GM12878 (cell line): ENCODE data around the gene SCN4A. TPM values are rescaled to one million over a fixed set of nuclear protein-coding genes. Genes with fewer than 3 reads are reported as not detected.

Experiments used
- BCL11A ChIP-seq: IDR thresholded peaks from 2 replicates; pipeline ENCODE4 v1.6.1; 2011; ENCODE audit warnings: low read depth, low read length
- CREB1 ChIP-seq: IDR thresholded peaks from 2 replicates; pipeline ENCODE4 v1.6.1; 2012; ENCODE audit warnings: low read depth, mild to moderate bottlenecking, inconsistent platforms
- EZH2 ChIP-seq: IDR thresholded peaks from 2 replicates; pipeline ENCODE4 v1.6.1; 2012; ENCODE audit warnings: low read depth, mild to moderate bottlenecking, control low read depth, inconsistent platforms, low read length, borderline replicate concordance; ENCODE audit not compliant: control insufficient read depth
- FOXM1 ChIP-seq: IDR thresholded peaks from 2 replicates; pipeline ENCODE4 v1.6.1; 2012; ENCODE audit warnings: low read depth, mild to moderate bottlenecking, inconsistent platforms, low read length, moderate library complexity
- IKZF2 ChIP-seq, 2 experiments: fragments of 450-650 bp; IDR thresholded peaks; 2 replicates each; pipeline ENCODE4 v1.6.1; 2017; ENCODE audit warnings: mild to moderate bottlenecking in 2 of 2, moderate library complexity in 2 of 2
- JUND ChIP-seq: IDR thresholded peaks from 2 replicates; pipeline ENCODE4 v1.6.1; 2012; ENCODE audit warnings: low read depth, mild to moderate bottlenecking, low read length, improper control_type of control experiment, moderate library complexity
- KAT2A ChIP-seq: conservative IDR thresholded peaks from 2 replicates; pipeline ENCODE4 v1.6.1; 2011; ENCODE audit warnings: low read depth, low read length; ENCODE audit not compliant: control insufficient read depth
- MEF2A ChIP-seq: IDR thresholded peaks from 2 replicates; pipeline ENCODE4 v1.6.1; 2011; ENCODE audit warnings: low read depth, mild to moderate bottlenecking, low read length, moderate library complexity; ENCODE audit not compliant: insufficient read depth
- MYB ChIP-seq: fragments of 150-350 bp; IDR thresholded peaks from 2 replicates; pipeline ENCODE4 v1.6.1; 2014; ENCODE audit warnings: mild to moderate bottlenecking, low read depth, low read length, borderline replicate concordance
- NBN ChIP-seq: fragments of 450-650 bp; IDR thresholded peaks from 2 replicates; pipeline ENCODE4 v1.6.1; 2016
- NR2C2 ChIP-seq: IDR thresholded peaks from 2 replicates; pipeline ENCODE4 v1.6.1; 2011; ENCODE audit warnings: borderline replicate concordance, low read depth; ENCODE audit not compliant: control insufficient read depth, insufficient read length
- SMARCA5 ChIP-seq: fragments of 450-650 bp; IDR thresholded peaks from 2 replicates; pipeline ENCODE4 v1.6.1; 2017; ENCODE audit warnings: mild to moderate bottlenecking
- SPI1 ChIP-seq: IDR thresholded peaks from 2 replicates; pipeline ENCODE4 v1.6.1; 2011; ENCODE audit warnings: low read depth, mild to moderate bottlenecking, low read length, moderate library complexity, borderline replicate concordance; ENCODE audit not compliant: insufficient read depth
- SUPT20H ChIP-seq: IDR thresholded peaks from 2 replicates; pipeline ENCODE4 v1.6.1; 2011; ENCODE audit warnings: low read depth, mild to moderate bottlenecking, low read length, moderate library complexity, borderline replicate concordance; ENCODE audit not compliant: control insufficient read depth
- ZNF622 ChIP-seq: fragments of 450-650 bp; IDR thresholded peaks from 2 replicates; pipeline ENCODE4 v1.6.1; 2017; ENCODE audit warnings: mild to moderate bottlenecking, inconsistent platforms
- polyA plus RNA-seq, 11 experiments: library from polyadenylated mRNA; depleted of rRNA in 4 of 11; unstranded in 6 of 11; stranded (reverse) in 5 of 11; fragments of >200 nt; fragmentation: Nextera tagmentation in 4 of 11; fragmentation: Illumina TruSeq in 1 of 11; extraction: Ambion mirVana in 4 of 11; extraction: Trizol in 1 of 11; gene quantifications; 1 replicate in 1 of 11; 2 replicates in 10 of 11; pipeline versions ENCODE4 v1.2.1 to v1.2.3, GENCODE V29; 2011 to 2016; ENCODE audit warnings: inconsistent platforms in 2 of 11, missing spikeins in 2 of 11, low read depth in 1 of 11
- total RNA-seq, 4 experiments: library from RNA; depleted of rRNA in 3 of 4; stranded (reverse); fragments of >200 nt in 3 of 4; fragmentation: Illumina TruSeq in 1 of 4; extraction: Trizol in 1 of 4; gene quantifications; 2 replicates each; pipeline versions ENCODE4 v1.2.1 to v1.2.3, GENCODE V29; 2013 to 2021
- TF ChIP-seq, protein P1 (sequence below): fragments of 450-650 bp; conservative IDR thresholded peaks from 2 replicates; pipeline ENCODE4 v1.6.1; 2017; ENCODE audit warnings: mild to moderate bottlenecking, moderate library complexity
- TF ChIP-seq, protein P2 (sequence below): fragments of 450-650 bp; IDR thresholded peaks from 2 replicates; pipeline ENCODE4 v1.6.1; 2017; ENCODE audit warnings: mild to moderate bottlenecking, low read depth, inconsistent platforms; ENCODE audit not compliant: poor library complexity, severe bottlenecking
- TF ChIP-seq, protein P3 (sequence below): fragments of 150-350 bp; IDR thresholded peaks from 2 replicates; pipeline ENCODE4 v1.6.1; 2016; ENCODE audit warnings: low read depth, low read length
- TF ChIP-seq, protein P4 (sequence below): IDR thresholded peaks from 2 replicates; pipeline ENCODE4 v1.6.1; 2011; ENCODE audit warnings: borderline replicate concordance, low read depth, mild to moderate bottlenecking, moderate library complexity, low read length; ENCODE audit not compliant: insufficient read depth, poor library complexity, severe bottlenecking
- TF ChIP-seq, protein P5 (sequence below): IDR thresholded peaks from 2 replicates; pipeline ENCODE4 v1.6.1; 2012; ENCODE audit warnings: low read depth, low read length, improper control_type of control experiment

SCN4A gene
- total and polyA plus RNA-seq, 10 of the 15 experiments (the other 5 are each of a cell fraction or from before 2014, with no cell fraction given) = under 0.01 to 0.15 (median 0.07) TPM; not detected in 4

DNA sequence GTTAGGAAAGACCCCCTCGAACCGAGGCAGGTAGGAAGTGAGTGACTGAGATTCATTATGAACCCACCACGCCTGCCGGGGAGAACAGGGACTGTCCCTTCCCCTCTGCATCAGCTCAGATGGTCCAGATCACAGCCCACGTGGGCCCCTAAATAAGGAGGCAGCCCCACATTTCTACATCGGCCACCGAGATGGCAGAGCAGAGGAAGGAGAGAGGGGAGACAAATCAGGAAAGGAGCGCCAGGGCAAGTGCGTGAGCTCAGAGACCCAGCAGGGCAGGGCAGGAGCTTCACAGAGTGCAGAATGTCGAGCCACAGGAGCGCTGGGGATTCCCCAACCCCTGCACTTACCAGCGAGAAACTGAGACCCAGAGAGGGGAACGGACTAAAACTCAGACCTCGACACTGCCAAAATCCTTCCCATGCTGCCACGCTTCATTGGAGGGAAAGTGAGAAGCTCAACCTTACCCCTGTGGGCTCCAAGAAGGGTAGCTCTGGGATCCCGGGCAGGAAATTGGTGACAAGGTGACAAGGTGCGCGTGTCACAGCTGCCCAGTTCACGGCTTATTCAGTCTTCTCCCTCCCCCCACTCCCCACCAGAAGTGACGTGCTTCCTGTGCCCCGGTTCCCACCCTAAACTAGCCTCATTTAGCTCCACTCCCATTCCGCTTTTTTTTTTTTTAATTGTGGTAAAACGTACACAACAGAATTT is 47.5 kb upstream of the SCN4A start, which contains the start of gene ICAM2 (continued):
- TF ChIP-seq MYB = 0 out of 2 replicates have a peak, but pooled peaks have one; percentile 30
- no peak for TF ChIP-seq EZH2
- TF ChIP-seq, protein P1, sequence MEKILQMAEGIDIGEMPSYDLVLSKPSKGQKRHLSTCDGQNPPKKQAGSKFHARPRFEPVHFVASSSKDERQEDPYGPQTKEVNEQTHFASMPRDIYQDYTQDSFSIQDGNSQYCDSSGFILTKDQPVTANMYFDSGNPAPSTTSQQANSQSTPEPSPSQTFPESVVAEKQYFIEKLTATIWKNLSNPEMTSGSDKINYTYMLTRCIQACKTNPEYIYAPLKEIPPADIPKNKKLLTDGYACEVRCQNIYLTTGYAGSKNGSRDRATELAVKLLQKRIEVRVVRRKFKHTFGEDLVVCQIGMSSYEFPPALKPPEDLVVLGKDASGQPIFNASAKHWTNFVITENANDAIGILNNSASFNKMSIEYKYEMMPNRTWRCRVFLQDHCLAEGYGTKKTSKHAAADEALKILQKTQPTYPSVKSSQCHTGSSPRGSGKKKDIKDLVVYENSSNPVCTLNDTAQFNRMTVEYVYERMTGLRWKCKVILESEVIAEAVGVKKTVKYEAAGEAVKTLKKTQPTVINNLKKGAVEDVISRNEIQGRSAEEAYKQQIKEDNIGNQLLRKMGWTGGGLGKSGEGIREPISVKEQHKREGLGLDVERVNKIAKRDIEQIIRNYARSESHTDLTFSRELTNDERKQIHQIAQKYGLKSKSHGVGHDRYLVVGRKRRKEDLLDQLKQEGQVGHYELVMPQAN = peak; percentile 69; the same call in 1 of the 2 replicates
- TF ChIP-seq, protein P2, sequence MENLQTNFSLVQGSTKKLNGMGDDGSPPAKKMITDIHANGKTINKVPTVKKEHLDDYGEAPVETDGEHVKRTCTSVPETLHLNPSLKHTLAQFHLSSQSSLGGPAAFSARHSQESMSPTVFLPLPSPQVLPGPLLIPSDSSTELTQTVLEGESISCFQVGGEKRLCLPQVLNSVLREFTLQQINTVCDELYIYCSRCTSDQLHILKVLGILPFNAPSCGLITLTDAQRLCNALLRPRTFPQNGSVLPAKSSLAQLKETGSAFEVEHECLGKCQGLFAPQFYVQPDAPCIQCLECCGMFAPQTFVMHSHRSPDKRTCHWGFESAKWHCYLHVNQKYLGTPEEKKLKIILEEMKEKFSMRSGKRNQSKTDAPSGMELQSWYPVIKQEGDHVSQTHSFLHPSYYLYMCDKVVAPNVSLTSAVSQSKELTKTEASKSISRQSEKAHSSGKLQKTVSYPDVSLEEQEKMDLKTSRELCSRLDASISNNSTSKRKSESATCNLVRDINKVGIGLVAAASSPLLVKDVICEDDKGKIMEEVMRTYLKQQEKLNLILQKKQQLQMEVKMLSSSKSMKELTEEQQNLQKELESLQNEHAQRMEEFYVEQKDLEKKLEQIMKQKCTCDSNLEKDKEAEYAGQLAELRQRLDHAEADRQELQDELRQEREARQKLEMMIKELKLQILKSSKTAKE = no peak
- TF ChIP-seq NR2C2 = no peak
- TF ChIP-seq CREB1 = peak; percentile 90
- TF ChIP-seq SMARCA5 = peak; percentile 77; the same call in 1 of the 2 replicates
- TF ChIP-seq, protein P3, sequence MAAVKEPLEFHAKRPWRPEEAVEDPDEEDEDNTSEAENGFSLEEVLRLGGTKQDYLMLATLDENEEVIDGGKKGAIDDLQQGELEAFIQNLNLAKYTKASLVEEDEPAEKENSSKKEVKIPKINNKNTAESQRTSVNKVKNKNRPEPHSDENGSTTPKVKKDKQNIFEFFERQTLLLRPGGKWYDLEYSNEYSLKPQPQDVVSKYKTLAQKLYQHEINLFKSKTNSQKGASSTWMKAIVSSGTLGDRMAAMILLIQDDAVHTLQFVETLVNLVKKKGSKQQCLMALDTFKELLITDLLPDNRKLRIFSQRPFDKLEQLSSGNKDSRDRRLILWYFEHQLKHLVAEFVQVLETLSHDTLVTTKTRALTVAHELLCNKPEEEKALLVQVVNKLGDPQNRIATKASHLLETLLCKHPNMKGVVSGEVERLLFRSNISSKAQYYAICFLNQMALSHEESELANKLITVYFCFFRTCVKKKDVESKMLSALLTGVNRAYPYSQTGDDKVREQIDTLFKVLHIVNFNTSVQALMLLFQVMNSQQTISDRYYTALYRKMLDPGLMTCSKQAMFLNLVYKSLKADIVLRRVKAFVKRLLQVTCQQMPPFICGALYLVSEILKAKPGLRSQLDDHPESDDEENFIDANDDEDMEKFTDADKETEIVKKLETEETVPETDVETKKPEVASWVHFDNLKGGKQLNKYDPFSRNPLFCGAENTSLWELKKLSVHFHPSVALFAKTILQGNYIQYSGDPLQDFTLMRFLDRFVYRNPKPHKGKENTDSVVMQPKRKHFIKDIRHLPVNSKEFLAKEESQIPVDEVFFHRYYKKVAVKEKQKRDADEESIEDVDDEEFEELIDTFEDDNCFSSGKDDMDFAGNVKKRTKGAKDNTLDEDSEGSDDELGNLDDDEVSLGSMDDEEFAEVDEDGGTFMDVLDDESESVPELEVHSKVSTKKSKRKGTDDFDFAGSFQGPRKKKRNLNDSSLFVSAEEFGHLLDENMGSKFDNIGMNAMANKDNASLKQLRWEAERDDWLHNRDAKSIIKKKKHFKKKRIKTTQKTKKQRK = no peak
- TF ChIP-seq SPI1 = peak; percentile 41; the same call in 1 of the 2 replicates
- no peak for TF ChIP-seq SUPT20H
- TF ChIP-seq KAT2A = no peak
- TF ChIP-seq BCL11A = no peak
- peak; percentile 68 to 69; a peak in 2 of 4 replicates for TF ChIP-seq IKZF2 (IDR thresholded peaks at IDR 0.05)
- no peak for TF ChIP-seq ZNF622
- TF ChIP-seq JUND = no peak
- no peak for TF ChIP-seq FOXM1
- TF ChIP-seq, protein P4, sequence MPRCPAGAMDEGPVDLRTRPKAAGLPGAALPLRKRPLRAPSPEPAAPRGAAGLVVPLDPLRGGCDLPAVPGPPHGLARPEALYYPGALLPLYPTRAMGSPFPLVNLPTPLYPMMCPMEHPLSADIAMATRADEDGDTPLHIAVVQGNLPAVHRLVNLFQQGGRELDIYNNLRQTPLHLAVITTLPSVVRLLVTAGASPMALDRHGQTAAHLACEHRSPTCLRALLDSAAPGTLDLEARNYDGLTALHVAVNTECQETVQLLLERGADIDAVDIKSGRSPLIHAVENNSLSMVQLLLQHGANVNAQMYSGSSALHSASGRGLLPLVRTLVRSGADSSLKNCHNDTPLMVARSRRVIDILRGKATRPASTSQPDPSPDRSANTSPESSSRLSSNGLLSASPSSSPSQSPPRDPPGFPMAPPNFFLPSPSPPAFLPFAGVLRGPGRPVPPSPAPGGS = peak; percentile 46
- TF ChIP-seq, protein P5, sequence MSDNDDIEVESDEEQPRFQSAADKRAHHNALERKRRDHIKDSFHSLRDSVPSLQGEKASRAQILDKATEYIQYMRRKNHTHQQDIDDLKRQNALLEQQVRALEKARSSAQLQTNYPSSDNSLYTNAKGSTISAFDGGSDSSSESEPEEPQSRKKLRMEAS = peak; percentile 72
- TF ChIP-seq NBN = peak; percentile 99
- peak; percentile 13; the same call in 1 of the 2 replicates for TF ChIP-seq MEF2A
